ENCODE measurements around the gene NTN5. TPM values are rescaled to one million over a fixed set of nuclear protein-coding genes. Genes with fewer than 3 reads are reported as not detected.

Gene NTN5
- total and polyA plus RNA-seq, 3 donors from 2014 or later = 0.87 to 4.3 (median 1.6) TPM

GRCh38 chr19:48654299-48655059, 18.3 kb downstream of the NTN5 start:
- no peak overlapping the region for H3K4me3 ChIP-seq
- TF ChIP-seq POLR2A (IDR thresholded peaks at IDR 0.05) = no peak
- TF ChIP-seq CTCF (IDR thresholded peaks at IDR 0.05) = no peak
- DNase-seq = no peak
- no peaks in the 10 kb centered on the region for H3K9me3 ChIP-seq
- no peaks in the 10 kb centered on the region for H3K36me3 ChIP-seq (ENCODE audit: low read depth, missing control alignments)
- intact Hi-C loops (cut with DNase I; ENCODE audit: low total_unique reads) = no loop called here
- H3K4me1 ChIP-seq = no peaks in the 10 kb centered on the region
- 49 to 58% methylated on average over 11 of the region's 11 CpGs for WGBS, 2 donors
- H3K27me3 ChIP-seq = no peaks in the 10 kb centered on the region
- no peak overlapping the region for H3K27ac ChIP-seq

GRCh38 chr19:48651683-48652048, 21.2 kb downstream of the NTN5 start:
- 83 to 96% methylated on average over 2 to 5 of the region's 5 CpGs for WGBS, 2 donors
- no peaks in the 10 kb centered on the region for H3K36me3 ChIP-seq (ENCODE audit: low read depth, missing control alignments)
- no peak for TF ChIP-seq CTCF (IDR thresholded peaks at IDR 0.05)
- TF ChIP-seq POLR2A (IDR thresholded peaks at IDR 0.05) = no peak
- H3K9me3 ChIP-seq = no peaks in the 10 kb centered on the region
- H3K4me1 ChIP-seq = no peaks in the 10 kb centered on the region
- intact Hi-C loops (cut with DNase I; ENCODE audit: low total_unique reads) = no loop called here
- no peak for DNase-seq
- H3K27ac ChIP-seq = no peak overlapping the region
- no peaks in the 10 kb centered on the region for H3K27me3 ChIP-seq
- no peak overlapping the region for H3K4me3 ChIP-seq

GRCh38 chr19:48650974-48651682, 21.7 kb downstream of the NTN5 start:
- H3K4me3 ChIP-seq = no peak overlapping the region
- no peaks in the 10 kb centered on the region for H3K9me3 ChIP-seq
- H3K36me3 ChIP-seq (ENCODE audit: low read depth, missing control alignments) = no peaks in the 10 kb centered on the region
- no peak for DNase-seq
- WGBS, 2 donors = 94 to 95% methylated on average over 12 of the region's 12 CpGs
- no peak for TF ChIP-seq CTCF (IDR thresholded peaks at IDR 0.05)
- TF ChIP-seq POLR2A (IDR thresholded peaks at IDR 0.05) = no peak
- H3K27ac ChIP-seq = no peak overlapping the region
- H3K27me3 ChIP-seq = no peaks in the 10 kb centered on the region
- H3K4me1 ChIP-seq = no peaks in the 10 kb centered on the region
- intact Hi-C loops (cut with DNase I; ENCODE audit: low total_unique reads) = no loop called here

- intact Hi-C loops (cut with DNase I; ENCODE audit: low total_unique reads) = loop anchor here (10.0 kb wide), 1 partner anchor 197 kb away; no protein-coding TSS in a partner anchor
- no peak overlapping the region for H3K4me3 ChIP-seq
- no peak for DNase-seq
- H3K9me3 ChIP-seq = no peaks in the 10 kb centered on the region
- TF ChIP-seq CTCF (IDR thresholded peaks at IDR 0.05) = no peak
- no peak for TF ChIP-seq POLR2A (IDR thresholded peaks at IDR 0.05)
- H3K27me3 ChIP-seq = no peaks in the 10 kb centered on the region
- H3K36me3 ChIP-seq (ENCODE audit: low read depth, missing control alignments) = no peaks in the 10 kb centered on the region
- peaks cover 17% of the 10 kb centered on the region for H3K4me1 ChIP-seq
- WGBS, 2 donors = 66 to 69% methylated on average over 2 of the region's 2 CpGs
- no peak overlapping the region for H3K27ac ChIP-seq
These were observed 24.7 kb downstream of the NTN5 start for GRCh38 chr19:48648134-48648533.
